ENCODE measurements around the gene CCDC152.
"Not testable (repeated sequence)": the region's sequence is repeated elsewhere in the genome, so short reads cannot be mapped to it uniquely, and the experiment has no call there.

Gene CCDC152

GRCh38 chr5:42812620-42813019 lies 56.0 kb downstream of the CCDC152 start:
- DNase-seq (ENCODE audit: low read depth) = no peak

DNA sequence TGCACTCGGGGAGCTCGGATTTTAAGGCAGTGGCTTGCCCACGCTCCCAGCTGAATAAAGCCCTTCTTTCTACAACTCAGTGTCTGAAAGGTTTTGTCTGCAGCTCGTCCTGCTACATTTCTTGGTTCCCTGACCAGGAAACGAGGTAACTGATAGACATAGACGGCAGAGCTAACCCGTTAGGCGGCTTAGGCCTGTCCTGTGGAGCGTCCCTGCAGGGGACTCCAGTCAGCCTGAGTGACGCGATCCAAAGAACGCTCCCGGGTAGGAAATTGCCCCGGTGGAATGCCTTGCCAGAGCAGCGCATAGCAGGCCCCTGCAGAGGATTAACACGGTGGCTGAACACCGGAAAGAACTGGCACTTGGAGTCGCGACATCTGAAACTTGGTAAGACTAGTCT lies 56.9 kb downstream of the CCDC152 start:
- DNase-seq (ENCODE audit: low read depth) = no peak

- DNase-seq (ENCODE audit: low read depth) = not testable (repeated sequence)
Observed at GRCh38 chr5:42816546-42816945, 59.9 kb downstream of the CCDC152 start.

- no peak for DNase-seq (ENCODE audit: low read depth)
Observed at GRCh38 chr5:42819745-42820144, 63.1 kb downstream of the CCDC152 start.

DNA sequence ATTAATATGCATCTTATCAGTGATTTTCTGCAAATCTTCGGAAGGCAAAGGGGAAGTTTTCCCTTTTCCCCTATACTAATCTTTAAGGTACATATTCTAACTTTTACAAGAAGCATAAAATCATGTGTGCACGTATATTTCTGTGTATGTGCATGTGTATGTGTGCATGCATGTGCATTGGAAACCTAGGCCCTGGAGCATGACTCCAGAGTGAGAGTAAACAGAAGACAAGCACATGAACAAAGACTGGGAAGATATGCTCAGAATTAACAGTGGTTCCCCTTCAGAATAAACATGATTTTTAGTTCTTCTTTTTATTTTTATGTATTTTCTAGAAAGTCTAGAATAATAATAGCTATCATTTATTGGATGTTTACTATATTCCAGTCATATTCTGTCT lies 65.9 kb downstream of the CCDC152 start:
- no peak for DNase-seq (ENCODE audit: low read depth)

DNA sequence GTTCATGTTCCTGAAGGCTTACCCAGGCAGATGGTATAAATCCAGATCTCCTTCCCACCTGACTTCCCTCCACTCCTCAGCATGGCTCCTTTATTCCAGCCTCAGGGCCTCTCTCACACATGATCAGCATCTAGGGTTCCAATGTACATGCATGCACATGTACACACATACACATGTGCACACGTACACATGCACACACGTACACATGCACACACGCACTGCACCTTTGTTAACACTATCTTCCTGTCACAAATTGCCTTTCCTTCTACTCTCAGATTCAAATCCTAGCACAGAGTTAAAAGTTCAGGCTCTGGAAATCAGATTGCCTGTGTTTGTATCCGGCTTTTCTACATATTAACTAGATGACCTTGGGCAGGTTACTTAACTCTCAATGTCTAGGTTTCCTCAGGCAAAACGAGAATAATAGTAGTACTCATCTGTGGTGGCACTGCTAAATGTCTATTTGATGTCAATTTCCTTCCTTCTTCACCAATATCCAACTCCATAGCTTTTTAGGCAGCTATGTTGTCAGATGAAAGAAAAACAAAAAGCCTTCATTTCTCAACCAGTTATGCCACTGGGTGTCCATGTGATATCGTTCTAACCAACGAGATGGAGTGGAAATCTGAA lies 67.8 kb downstream of the CCDC152 start:
- DNase-seq (ENCODE audit: low read depth) = no peak

GRCh38 chr5:42825422-42826148 lies 69.0 kb downstream of the CCDC152 start:
- DNase-seq (ENCODE audit: low read depth) = no peak

GRCh38 chr5:42826757-42827515 lies 70.3 kb downstream of the CCDC152 start:
- no peak for DNase-seq (ENCODE audit: low read depth)

- DNase-seq (ENCODE audit: low read depth) = no peak
Observed at GRCh38 chr5:42828671-42829070, 72.1 kb downstream of the CCDC152 start.

- DNase-seq (ENCODE audit: low read depth) = no peak
Observed at GRCh38 chr5:42830924-42831323, 74.3 kb downstream of the CCDC152 start.

- DNase-seq (ENCODE audit: low read depth) = no peak
Observed at GRCh38 chr5:42832060-42832459, 75.4 kb downstream of the CCDC152 start.

GRCh38 chr5:42836070-42836769 lies 79.6 kb downstream of the CCDC152 start:
- DNase-seq (ENCODE audit: low read depth) = no peak

DNA sequence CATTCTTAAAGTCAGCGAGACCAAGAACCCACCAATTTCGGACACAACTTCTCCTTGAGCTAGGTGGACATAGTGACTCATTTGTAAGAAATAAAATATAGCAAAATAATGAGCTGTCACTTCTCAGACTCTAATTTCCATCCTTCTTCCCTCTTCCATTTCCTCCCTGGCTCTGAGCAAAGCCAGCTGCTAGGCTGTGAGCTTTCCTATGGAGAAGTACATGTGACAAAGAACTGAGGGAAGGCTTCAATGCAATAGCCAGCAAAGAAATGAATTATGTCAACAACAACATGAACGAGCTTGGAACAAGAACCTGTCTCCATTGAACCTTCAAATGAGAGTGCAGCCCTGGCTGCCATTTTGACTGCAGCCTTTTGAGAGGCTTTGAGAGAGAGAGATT lies 81.0 kb downstream of the CCDC152 start:
- DNase-seq (ENCODE audit: low read depth) = no peak

GRCh38 chr5:42839196-42839595 lies 82.6 kb downstream of the CCDC152 start:
- DNase-seq (ENCODE audit: low read depth) = no peak

DNA sequence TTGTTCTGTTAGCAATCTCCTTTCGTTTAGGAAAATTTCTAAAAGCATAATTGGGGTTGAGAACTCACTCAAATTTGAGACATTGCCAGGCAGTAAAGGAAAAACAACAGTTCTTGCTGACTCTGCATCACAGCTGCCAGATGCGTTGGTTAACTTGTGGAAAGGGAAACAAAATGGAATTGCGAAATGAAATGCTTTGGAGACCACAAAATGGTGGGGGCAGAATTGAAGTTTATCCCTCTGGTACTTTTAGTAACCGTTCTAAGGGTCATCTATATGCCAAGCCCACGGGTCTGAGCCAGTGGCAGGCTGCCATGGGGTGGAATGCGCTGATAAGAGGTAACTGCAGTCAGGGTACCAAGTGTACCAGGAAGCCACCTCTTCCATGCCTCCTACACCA lies 83.7 kb downstream of the CCDC152 start:
- DNase-seq (ENCODE audit: low read depth) = no peak

GRCh38 chr5:42840842-42841567 lies 84.4 kb downstream of the CCDC152 start:
- DNase-seq (ENCODE audit: low read depth) = no peak

DNA sequence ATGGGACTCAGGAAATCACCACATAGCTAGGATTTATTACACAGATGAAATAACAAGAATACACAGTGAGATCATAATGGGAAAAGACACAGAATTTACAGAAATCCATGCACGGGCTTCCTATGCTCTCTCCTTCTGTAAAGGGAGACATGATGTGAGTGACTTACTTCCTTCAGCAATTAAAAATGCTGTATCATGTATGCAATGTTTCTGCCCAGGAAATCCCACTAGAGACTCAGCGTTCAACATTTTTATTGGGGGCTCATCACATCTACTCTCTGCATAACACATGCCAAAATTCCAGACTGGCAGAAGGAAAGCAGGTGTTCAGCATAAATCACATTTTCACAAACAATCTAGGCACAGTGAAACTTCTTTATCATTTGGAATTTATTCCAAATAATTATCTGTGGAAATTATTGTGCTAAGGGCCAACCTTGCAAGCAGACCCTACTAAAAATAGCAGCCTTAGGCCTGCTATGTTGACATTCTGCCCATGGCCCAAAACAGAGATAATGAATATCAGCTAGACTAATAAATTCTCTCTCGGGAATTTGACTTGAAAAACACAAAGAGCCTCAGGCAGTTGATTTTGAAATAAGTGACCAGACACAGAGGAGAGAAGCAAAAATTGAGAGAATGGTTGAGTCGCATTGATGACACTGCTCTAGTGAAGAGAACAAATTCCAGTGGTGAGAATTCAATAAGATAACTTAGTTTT lies 86.5 kb downstream of the CCDC152 start:
- no peak for DNase-seq (ENCODE audit: low read depth)

DNA sequence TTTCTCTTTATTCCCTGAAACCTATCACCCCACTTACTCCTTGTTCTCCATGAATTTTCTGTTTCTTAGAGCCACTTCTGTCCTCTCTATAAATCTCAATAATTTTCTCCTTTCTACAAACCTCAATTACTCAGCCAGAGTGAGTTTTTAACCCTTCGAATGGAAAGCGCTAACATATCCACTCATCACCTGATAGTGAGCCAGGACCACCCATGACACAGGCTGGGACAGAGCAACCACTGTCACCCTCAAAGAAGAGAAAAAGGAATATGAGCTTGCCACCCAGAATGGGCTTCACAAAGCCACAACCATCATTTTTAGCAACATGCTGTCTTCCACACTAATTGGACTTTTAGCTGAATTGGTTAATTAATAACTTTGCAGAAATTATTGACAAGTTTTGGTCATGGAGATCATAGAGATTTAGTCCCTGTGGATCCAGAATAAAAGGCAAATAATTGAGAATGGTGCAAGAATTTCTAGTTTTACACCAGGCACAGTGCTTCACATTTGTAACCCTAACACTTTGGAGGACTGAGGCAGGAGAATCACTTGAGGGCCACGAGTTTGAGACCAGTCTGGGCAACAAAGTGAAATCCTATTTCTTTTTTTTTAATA lies 87.2 kb downstream of the CCDC152 start:
- no peak for DNase-seq (ENCODE audit: low read depth)

GRCh38 chr5:42844408-42844807 lies 87.8 kb downstream of the CCDC152 start:
- not testable (repeated sequence) for DNase-seq (ENCODE audit: low read depth)

DNA sequence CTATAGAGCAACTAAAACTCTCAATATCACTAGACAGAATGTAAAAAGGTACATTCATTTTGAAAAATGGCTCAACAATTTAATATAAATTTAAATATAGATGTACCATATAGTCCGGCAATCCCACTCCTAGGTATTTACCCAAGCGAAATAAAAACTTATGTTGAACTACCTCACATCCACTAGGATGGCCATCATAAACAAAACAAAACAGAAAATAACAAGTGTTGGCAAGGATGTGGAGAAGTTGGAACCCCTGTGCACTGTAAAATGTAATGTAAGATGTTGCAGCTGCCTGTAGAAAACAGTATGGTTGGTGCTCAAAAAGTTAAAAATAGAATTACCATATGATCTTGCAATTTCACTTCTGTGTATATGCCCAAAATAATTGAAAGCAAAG lies 91.9 kb downstream of the CCDC152 start:
- no peak for DNase-seq (ENCODE audit: low read depth)

DNA sequence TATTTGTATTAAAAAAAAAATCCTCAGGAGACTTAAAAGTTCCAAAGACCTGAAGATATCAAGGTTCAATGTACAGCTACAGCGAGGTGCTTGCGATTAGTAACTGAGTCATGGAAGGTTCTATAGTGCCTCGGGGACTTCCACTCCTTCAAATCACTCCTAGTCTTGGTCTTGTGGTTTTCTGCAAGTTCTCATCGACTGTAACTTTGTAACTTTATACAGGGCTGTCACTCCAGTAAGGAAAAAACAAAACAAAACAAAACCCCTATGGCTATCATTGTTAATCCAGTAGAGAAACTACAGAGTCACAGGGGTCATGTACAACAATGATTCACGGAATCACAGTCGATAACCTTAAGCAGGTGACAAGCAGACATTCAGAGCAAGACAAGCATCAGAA lies 94.9 kb downstream of the CCDC152 start:
- DNase-seq (ENCODE audit: low read depth) = no peak
